Stimulated activated naive CD8-positive, alpha-beta T cell treated with anti-CD3 and anti-CD28 coated beads, Interleukin-15, Interleukin-2, amounts not matched to agents 100 ng/mL and 50 ng/mL, for 24 hours (primary cell): Measurements from ENCODE around the gene USH1C.

Source experiments
- H3K27ac Mint-ChIP-seq: one replicate; pipeline ENCODE4 v1.8.0; 2021; ENCODE audit warnings: mild to moderate bottlenecking, mixed read lengths
- H3K27me3 Mint-ChIP-seq: one replicate; pipeline ENCODE4 v1.8.0; 2021; ENCODE audit warnings: mixed read lengths
- H3K36me3 Mint-ChIP-seq: one replicate; pipeline ENCODE4 v1.8.0; 2021; ENCODE audit warnings: low read depth, mixed read lengths
- H3K4me1 Mint-ChIP-seq: one replicate; pipeline ENCODE4 v1.8.0; 2021; ENCODE audit warnings: low read depth, mixed read lengths
- H3K4me3 Mint-ChIP-seq: one replicate; pipeline ENCODE4 v1.8.0; 2021; ENCODE audit warnings: mild to moderate bottlenecking, mixed read lengths
- H3K9me3 Mint-ChIP-seq: one replicate; pipeline ENCODE4 v1.8.0; 2021; ENCODE audit warnings: mixed read lengths

USH1C gene

GRCh38 chr11:17574141-17575091, 30.2 kb upstream of the USH1C start:
- H3K4me1 Mint-ChIP-seq, result no peaks in the 10 kb centered on the region
- no peaks in the 10 kb centered on the region for H3K36me3 Mint-ChIP-seq
- no peaks in the 10 kb centered on the region for H3K9me3 Mint-ChIP-seq
- no peak overlapping the region for H3K4me3 Mint-ChIP-seq
- no peaks in the 10 kb centered on the region for H3K27me3 Mint-ChIP-seq
- H3K27ac Mint-ChIP-seq, result no peak overlapping the region

GRCh38 chr11:17573526-17573925, 29.3 kb upstream of the USH1C start:
- no peaks in the 10 kb centered on the region for H3K27me3 Mint-ChIP-seq
- no peaks in the 10 kb centered on the region for H3K9me3 Mint-ChIP-seq
- H3K27ac Mint-ChIP-seq, result no peak overlapping the region
- H3K4me1 Mint-ChIP-seq, result no peaks in the 10 kb centered on the region
- no peaks in the 10 kb centered on the region for H3K36me3 Mint-ChIP-seq
- H3K4me3 Mint-ChIP-seq, result no peak overlapping the region

GRCh38 chr11:17572791-17573460, 28.7 kb upstream of the USH1C start:
- Mint-ChIP-seq H3K27ac (no peak overlapping the region), H3K36me3 (no peaks in the 10 kb centered on the region), H3K9me3 (no peaks in the 10 kb centered on the region), H3K4me1 (no peaks in the 10 kb centered on the region), H3K4me3 (no peak overlapping the region), H3K27me3 (no peaks in the 10 kb centered on the region)

- H3K27ac Mint-ChIP-seq, result no peak overlapping the region
- no peaks in the 10 kb centered on the region for H3K9me3 Mint-ChIP-seq
Observed at GRCh38 chr11:17572359-17572690, 28.1 kb upstream of the USH1C start.

GRCh38 chr11:17571431-17572358, 27.5 kb upstream of the USH1C start:
- H3K4me3 Mint-ChIP-seq, result no peak overlapping the region
- no peaks in the 10 kb centered on the region for H3K9me3 Mint-ChIP-seq
- H3K27ac Mint-ChIP-seq, result peak overlapping the region; percentile 27
- no peaks in the 10 kb centered on the region for H3K4me1 Mint-ChIP-seq
- H3K36me3 Mint-ChIP-seq, result no peaks in the 10 kb centered on the region
- no peaks in the 10 kb centered on the region for H3K27me3 Mint-ChIP-seq

More at GRCh38 chr11:17572359-17572690, 28.1 kb upstream of the USH1C start:
- no peaks in the 10 kb centered on the region for H3K4me1 Mint-ChIP-seq
- no peak overlapping the region for H3K4me3 Mint-ChIP-seq
- H3K36me3 Mint-ChIP-seq, result no peaks in the 10 kb centered on the region
- H3K27me3 Mint-ChIP-seq, result no peaks in the 10 kb centered on the region

- H3K27me3 Mint-ChIP-seq, result no peaks in the 10 kb centered on the region
- H3K9me3 Mint-ChIP-seq, result no peaks in the 10 kb centered on the region
- no peaks in the 10 kb centered on the region for H3K36me3 Mint-ChIP-seq
- H3K27ac Mint-ChIP-seq, result no peak overlapping the region
- no peak overlapping the region for H3K4me3 Mint-ChIP-seq
- H3K4me1 Mint-ChIP-seq, result no peaks in the 10 kb centered on the region
Observed at GRCh38 chr11:17570034-17570433, 25.8 kb upstream of the USH1C start.

GRCh38 chr11:17568944-17569343, 24.7 kb upstream of the USH1C start:
- Mint-ChIP-seq H3K9me3 (no peaks in the 10 kb centered on the region), H3K27ac (no peak overlapping the region), H3K36me3 (no peaks in the 10 kb centered on the region), H3K4me1 (no peaks in the 10 kb centered on the region), H3K4me3 (no peak overlapping the region), H3K27me3 (no peaks in the 10 kb centered on the region)

- no peaks in the 10 kb centered on the region for H3K27me3 Mint-ChIP-seq
- H3K4me1 Mint-ChIP-seq, result no peaks in the 10 kb centered on the region
- no peaks in the 10 kb centered on the region for H3K9me3 Mint-ChIP-seq
- H3K36me3 Mint-ChIP-seq, result no peaks in the 10 kb centered on the region
- no peak overlapping the region for H3K4me3 Mint-ChIP-seq
- no peak overlapping the region for H3K27ac Mint-ChIP-seq
Observed at GRCh38 chr11:17564687-17565042, 20.4 kb upstream of the USH1C start.

- no peak overlapping the region for H3K4me3 Mint-ChIP-seq
- H3K9me3 Mint-ChIP-seq, result no peaks in the 10 kb centered on the region
- no peak overlapping the region for H3K27ac Mint-ChIP-seq
- H3K27me3 Mint-ChIP-seq, result no peaks in the 10 kb centered on the region
- H3K4me1 Mint-ChIP-seq, result no peaks in the 10 kb centered on the region
- no peaks in the 10 kb centered on the region for H3K36me3 Mint-ChIP-seq
Observed at GRCh38 chr11:17563961-17564686, 19.9 kb upstream of the USH1C start.

- Mint-ChIP-seq H3K36me3 (no peaks in the 10 kb centered on the region), H3K27ac (no peak overlapping the region)
Observed at GRCh38 chr11:17563231-17563646, 19.0 kb upstream of the USH1C start.

GRCh38 chr11:17561526-17561925, 17.3 kb upstream of the USH1C start:
- Mint-ChIP-seq H3K27ac (no peak overlapping the region), H3K9me3 (no peaks in the 10 kb centered on the region), H3K4me1 (no peaks in the 10 kb centered on the region), H3K4me3 (no peak overlapping the region), H3K36me3 (no peaks in the 10 kb centered on the region), H3K27me3 (peaks cover 3% of the 10 kb centered on the region)

More at GRCh38 chr11:17563231-17563646, 19.0 kb upstream of the USH1C start:
- H3K9me3 Mint-ChIP-seq, result no peaks in the 10 kb centered on the region
- no peaks in the 10 kb centered on the region for H3K4me1 Mint-ChIP-seq
- no peak overlapping the region for H3K4me3 Mint-ChIP-seq
- peaks cover 2% of the 10 kb centered on the region for H3K27me3 Mint-ChIP-seq

GRCh38 chr11:17561111-17561415, 16.8 kb upstream of the USH1C start:
- Mint-ChIP-seq H3K36me3 (no peaks in the 10 kb centered on the region), H3K27me3 (peaks cover 3% of the 10 kb centered on the region), H3K4me1 (no peaks in the 10 kb centered on the region), H3K27ac (no peak overlapping the region), H3K9me3 (no peaks in the 10 kb centered on the region), H3K4me3 (no peak overlapping the region)

GRCh38 chr11:17560281-17561110, 16.3 kb upstream of the USH1C start:
- peaks cover 3% of the 10 kb centered on the region for H3K27me3 Mint-ChIP-seq
- H3K9me3 Mint-ChIP-seq, result no peaks in the 10 kb centered on the region
- no peaks in the 10 kb centered on the region for H3K4me1 Mint-ChIP-seq
- H3K27ac Mint-ChIP-seq, result no peak overlapping the region
- no peaks in the 10 kb centered on the region for H3K36me3 Mint-ChIP-seq
- H3K4me3 Mint-ChIP-seq, result no peak overlapping the region
